Hematopoietic multipotent progenitor cell treated with erythropoietin and hydrocortisone succinate and interleukin-3 and kit ligand, for 4 days (in vitro differentiated cells): ENCODE data around the gene CACNA1A.
"Not testable (repeated sequence)": the region's sequence is repeated elsewhere in the genome, so short reads cannot be mapped to it uniquely, and the experiment has no call there.

Source experiments
- DNase-seq: peaks from one replicate; pipeline ENCODE4 v3.0.0-alpha.2; 2015

Gene CACNA1A

GRCh38 chr19:13492128-13492527 is 14.2 kb downstream of the CACNA1A start:
- no peak for DNase-seq

DNA sequence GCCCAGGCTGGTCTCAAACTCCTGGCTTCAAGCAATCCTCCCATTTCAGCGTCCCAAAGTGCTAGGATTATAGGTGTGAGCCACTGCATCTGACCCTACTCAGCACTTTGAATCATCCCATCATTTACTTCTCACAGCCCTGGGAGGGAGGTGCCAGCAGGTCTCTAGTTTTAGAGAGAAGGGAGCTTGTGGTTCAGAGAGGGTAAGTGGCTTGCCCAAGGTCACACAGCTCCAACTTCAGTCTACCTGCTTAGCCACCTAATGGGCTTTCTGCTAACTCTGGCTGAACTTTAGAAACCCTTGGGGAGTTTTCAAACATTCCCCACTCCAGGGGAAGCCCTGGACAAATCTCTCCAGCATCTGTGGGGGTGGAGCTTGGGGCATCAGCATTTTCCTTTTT is 18.3 kb downstream of the CACNA1A start:
- DNase-seq: no peak

DNA sequence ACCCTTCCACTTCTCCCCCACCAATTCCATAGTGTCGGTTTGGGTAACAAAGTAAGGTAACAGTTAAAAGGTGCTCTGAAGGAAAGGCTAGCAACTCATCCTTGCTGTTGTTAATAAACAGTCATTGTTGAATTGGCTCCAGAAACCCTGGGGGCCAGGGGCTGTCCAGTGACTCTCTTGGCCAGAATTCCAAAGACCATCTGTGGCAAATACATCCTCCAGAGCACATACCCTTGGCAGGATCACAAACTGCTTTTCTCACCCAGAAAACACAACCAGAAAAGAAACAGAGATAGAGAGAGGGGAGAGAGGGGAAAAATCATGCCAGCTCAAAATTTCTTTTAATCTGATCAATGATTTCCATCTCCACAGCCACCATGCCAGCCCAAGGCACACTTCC is 22.1 kb downstream of the CACNA1A start:
- DNase-seq: no peak

DNA sequence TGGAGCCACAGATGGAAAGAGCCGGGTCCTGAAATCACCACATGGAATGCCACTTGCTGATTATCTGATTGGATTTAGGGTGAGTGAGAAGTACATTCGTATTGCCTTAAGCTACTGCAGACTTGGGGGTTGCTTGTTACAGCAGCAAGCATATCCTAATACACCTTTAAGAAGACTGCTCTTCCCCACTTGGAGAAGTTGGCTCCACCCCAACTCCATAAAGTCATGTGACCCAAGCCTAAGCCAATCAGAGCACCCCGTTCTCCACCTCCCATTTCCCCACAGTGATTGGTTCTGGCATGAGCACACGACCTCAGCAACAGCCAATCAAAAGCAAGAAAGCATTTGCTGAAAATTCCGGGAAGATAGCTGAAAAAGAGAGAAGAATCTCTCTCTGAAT is 23.1 kb downstream of the CACNA1A start:
- no peak for DNase-seq

DNA sequence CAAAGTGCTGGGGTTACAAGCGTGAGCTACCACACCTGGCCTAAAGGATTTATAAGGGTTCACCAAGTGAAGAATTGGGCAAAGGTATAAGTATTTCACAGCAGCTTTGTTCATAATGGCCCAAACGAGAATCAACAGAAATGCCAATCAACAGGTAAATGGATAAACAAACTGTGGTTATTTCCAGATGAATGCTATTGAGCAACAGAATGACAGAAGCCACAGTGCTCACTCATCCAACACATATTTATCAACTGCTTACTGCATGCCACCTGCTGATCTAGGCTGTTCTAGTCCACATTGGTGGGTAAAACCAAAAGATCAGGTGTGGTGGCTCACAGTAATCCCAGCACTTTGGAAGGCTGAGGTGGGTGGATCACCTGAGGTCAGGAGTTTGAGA is 27.7 kb downstream of the CACNA1A start:
- no peak for DNase-seq

DNA sequence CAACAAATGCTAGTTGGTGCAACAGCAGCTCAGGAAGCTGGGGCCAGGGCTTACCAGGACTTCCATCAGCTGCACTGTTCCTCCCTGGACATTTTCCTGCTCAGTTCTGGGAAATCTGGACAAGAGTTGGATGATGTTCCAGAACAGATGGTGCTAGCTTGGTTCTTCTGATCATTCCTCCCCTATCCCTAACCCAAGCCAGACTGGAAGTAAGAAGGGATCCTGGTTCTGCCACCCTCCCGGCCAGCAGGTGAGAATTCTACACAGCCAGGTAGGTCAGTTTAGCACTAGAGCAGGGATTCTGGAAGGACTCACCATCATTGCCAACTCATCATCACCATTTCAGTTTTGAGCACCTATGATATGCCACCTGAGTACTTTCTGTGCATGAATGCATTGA is 30.2 kb downstream of the CACNA1A start:
- DNase-seq: no peak

DNA sequence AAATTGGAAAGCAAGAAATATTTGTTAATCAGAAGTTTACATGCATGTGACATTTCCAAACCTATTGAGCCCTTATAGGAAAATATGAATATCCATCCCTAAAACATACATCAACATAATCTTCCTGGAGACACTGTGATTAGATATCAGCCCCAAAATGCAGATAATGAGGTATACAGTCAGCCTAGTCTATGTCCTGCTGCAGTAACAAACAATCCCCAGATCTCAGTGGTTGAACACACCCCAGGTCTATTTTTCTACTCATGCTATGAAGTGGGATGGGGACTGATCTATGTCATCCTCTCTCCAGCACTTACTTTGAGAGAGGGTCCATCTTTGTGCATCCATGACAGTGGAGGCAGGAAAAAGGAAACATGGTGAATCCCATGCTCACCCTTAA is 31.2 kb downstream of the CACNA1A start:
- no peak for DNase-seq

- DNase-seq: no peak
These were observed 39.6 kb downstream of the CACNA1A start for GRCh38 chr19:13466697-13467096.

DNA sequence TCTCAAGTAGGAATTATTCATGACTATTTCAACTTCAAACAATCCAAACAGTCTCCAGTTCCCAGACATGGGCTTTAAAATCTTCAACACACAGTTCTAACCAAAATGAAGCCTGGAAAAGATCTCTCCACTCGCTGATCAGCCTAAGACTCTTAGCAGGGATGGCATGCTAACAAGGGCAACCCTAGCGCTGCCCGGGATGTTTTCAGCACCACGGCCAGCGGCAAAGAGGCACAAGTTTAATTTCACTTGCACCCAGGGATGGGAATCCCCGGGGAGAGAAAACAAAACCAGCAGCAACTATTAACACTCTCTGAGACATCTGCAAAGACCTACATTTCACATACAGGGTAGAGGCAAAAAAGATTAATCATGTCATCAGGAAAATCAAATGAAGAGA is 43.0 kb downstream of the CACNA1A start:
- peak; percentile 59 for DNase-seq

- DNase-seq: no peak
These were observed 44.7 kb downstream of the CACNA1A start for GRCh38 chr19:13461536-13461935.

- DNase-seq: no peak
These were observed 46.2 kb downstream of the CACNA1A start for GRCh38 chr19:13460045-13460444.

GRCh38 chr19:13459351-13459750 is 46.9 kb downstream of the CACNA1A start:
- no peak for DNase-seq

DNA sequence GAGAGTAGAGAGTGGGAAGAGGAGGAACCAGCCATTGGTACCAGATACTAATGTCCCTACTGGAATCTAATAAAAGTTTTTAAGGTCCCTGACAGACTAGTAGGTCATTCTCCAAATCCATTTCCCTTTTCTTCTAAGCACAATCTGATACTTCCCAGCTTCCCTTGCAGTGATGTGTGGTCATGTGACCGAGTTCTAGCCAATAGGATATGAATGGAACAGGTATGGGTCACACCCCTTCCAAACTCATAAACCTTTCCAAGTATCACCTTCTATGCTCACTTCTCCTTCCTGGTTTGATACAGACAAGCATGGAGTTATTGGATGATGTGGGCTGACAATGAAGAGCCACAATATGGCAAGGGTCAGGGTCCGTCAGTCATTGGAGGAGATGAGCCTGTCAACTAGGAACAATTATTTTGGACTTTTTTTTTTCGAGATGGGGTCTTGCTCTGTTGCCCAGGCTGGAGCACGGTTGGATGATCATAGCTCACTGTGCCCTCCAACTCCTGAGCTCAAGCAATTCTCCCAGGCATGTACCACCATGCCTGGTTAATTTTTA is 54.8 kb downstream of the CACNA1A start:
- DNase-seq: no peak

GRCh38 chr19:13447978-13448377 is 58.3 kb downstream of the CACNA1A start:
- DNase-seq: no peak

DNA sequence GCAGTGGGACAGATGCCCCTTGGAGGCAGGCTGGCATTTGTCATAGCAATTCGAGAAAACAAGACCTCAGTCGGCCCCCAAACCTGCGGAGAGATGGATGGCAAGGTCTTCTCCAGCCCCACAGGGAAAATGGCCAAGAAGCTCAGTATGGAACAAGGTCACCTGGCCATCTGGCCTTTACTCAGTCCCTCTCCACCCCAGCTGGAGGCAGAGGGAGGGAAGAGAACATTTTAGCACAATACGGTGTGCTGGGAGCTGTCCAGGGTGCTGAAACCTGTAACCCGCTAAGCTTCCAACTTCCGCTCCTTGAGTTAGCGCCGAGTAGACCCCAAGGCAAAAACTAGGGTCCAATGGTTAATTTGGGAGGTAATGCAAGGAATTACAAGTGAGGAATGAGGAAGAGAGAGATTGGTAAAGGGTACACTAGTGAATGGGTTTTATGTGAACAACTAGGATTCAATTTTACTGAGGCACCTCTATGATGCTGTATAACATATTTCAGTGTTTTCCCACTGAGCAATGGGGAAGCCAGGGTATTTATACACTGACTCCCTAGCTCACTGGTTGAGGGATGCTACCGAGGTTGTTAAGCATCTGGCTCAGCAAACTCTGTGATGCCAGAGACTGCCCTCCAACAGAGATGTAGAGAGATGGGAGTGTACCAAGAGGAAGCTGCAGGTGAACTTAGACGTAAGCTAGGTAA is 64.3 kb downstream of the CACNA1A start:
- peak; percentile 73 for DNase-seq

- DNase-seq: no peak
These were observed 68.2 kb downstream of the CACNA1A start for GRCh38 chr19:13437919-13438618.

DNA sequence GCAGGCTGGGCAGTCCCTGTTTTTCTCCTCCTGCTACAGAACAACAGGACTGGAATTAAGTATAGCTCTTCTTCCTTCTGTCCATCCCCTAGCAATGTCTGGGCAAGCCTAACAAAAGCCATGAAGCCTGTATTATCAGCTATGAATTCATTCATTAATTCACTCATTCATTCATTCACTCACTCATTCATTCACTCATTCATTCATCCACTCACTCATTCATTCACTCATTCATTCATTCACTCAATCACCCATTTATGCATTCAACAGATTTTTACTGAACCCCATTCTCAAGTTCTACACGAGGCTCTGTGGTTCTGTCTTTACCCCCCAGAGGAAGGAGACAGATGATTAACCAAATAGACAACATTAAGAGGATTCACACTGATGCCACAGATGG is 69.9 kb downstream of the CACNA1A start:
- no peak for DNase-seq

GRCh38 chr19:13430790-13431582 is 75.3 kb downstream of the CACNA1A start:
- peak; percentile 69 for DNase-seq

DNA sequence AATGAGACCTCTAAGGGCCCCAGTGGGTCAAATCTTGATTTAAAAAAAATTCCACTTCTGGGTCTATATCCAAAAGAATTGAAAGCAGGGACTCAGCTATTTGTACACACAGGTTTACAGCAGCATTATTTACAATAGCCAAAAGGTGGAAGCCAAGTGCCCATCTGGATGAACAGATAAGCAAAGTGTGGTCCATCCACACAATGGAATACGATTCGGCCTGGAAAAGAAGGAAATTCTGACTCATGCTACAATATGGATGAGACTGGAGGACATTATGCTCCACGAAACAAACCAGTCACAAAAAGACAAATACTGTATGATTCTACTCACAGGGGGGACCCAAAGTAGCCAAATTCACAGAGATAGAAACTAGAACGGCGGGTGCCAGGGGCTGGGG is 76.7 kb downstream of the CACNA1A start:
- no peak for DNase-seq

- peak; percentile 53 for DNase-seq
These were observed 77.9 kb downstream of the CACNA1A start for GRCh38 chr19:13428352-13428751.

DNA sequence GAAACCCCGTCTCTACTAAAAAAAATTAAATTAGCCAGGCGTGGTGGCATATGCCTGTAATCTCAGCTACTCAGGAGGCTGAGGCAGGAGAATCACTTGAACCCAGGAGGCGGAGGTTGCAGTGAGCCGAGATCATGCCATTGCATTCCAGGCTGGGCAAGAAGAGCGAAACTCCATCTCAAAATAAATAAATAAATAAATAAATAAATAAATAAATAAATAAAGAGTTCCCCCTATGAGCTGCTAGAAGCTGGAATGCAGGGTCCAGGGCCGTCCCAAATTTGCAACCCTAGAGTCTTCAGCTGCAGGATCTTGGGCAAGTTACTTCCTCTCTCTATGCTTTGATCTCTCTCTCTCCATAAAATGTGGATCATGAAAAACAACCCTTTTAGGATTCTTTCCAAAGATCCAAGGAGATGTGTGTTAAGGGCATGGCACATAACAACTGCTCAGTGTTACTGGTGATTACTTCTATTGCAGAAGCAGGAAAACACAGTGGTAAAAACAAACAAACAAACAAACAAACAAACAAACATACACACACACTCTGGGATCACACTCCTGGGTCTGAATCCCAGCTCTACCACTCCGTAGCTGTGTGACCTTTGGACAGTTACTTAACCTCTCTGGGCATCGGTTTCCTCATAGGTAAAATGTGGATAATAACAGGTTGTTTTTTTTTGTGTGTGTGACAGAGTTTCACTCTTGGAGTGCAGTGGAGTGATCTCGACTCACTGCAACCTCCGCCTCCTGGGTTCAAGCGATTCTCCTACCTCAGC is 78.8 kb downstream of the CACNA1A start:
- DNase-seq: no peak

DNA sequence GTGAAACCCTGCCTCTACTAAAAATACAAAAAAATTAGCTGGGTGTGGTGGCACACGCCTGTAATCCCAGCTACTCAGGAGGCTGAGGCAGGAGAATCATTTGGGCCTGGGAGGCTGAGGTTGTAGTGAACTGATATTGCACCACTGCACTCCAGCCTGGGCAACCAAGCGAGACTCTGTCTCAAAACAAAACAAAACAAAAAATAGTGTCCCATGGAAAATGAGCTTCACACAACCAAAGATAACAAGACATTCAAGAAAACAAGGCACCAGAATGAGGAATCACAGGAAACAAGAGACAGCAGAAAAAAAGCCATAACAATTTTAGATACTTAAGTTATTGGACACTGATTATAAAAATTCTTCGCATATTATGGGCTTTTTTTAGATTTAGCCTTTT is 80.4 kb downstream of the CACNA1A start:
- DNase-seq: not testable (repeated sequence)

DNA sequence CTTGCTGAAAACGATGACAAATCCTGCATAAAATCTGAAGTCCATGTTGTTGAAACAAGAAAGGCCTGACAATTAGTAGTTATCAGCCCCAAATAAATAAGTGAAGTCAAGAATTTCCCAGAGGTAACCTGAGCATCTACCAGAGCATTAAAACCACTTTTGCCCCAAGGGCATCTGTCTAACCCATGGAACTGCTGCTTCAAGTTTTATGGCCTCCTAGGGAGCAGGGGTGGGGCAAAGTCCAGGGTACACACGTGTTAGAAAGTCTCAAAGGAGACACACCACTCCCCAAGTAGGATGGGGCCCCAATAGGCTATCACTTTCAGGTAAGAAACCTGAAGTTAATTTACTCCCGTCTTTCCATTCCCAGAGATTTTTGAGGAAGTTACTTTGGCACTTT is 81.1 kb downstream of the CACNA1A start:
- no peak for DNase-seq
